Fibroblast of the aortic adventitia (primary cell): ENCODE data around the gene SOX9. TPM values are rescaled to one million over a fixed set of nuclear protein-coding genes. Genes with fewer than 3 reads are reported as not detected.
A peak's percentile ranks its signal among the peaks of the same experiment; 100 is the strongest.

ENCODE experiments used
- DNase-seq: peaks from one replicate; pipeline ENCODE4 v3.0.0-alpha.2; 2010; ENCODE audit warnings: low read depth
- H3K4me3 ChIP-seq: 2 replicates; pipeline ENCODE4 v1.5.1; 2011; ENCODE audit warnings: low read depth, mild to moderate bottlenecking, control low read depth, low read length, moderate library complexity
- total RNA-seq: library from RNA; depleted of rRNA; stranded (reverse); fragments of >200 nt; gene quantifications from 2 replicates; pipeline ENCODE4 v1.2.3, GENCODE V29; 2012; ENCODE audit warnings: low replicate concordance
- TF ChIP-seq, protein P1 (sequence below): IDR thresholded peaks from 2 replicates; pipeline ENCODE4 v1.5.1; 2011; ENCODE audit warnings: mild to moderate bottlenecking, low read length, control low read depth, inconsistent platforms; ENCODE audit not compliant: insufficient read depth

The SOX9 gene
- total RNA-seq, 1 donor = 2.1 TPM

DNA sequence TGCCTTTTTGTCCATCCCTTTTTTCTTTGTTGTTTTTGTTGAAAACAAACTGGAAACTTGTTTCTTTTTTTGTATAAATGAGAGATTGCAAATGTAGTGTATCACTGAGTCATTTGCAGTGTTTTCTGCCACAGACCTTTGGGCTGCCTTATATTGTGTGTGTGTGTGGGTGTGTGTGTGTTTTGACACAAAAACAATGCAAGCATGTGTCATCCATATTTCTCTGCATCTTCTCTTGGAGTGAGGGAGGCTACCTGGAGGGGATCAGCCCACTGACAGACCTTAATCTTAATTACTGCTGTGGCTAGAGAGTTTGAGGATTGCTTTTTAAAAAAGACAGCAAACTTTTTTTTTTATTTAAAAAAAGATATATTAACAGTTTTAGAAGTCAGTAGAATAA, 4.9 kb downstream of the SOX9 start:
- DNase-seq = no peak
- TF ChIP-seq, protein P1, sequence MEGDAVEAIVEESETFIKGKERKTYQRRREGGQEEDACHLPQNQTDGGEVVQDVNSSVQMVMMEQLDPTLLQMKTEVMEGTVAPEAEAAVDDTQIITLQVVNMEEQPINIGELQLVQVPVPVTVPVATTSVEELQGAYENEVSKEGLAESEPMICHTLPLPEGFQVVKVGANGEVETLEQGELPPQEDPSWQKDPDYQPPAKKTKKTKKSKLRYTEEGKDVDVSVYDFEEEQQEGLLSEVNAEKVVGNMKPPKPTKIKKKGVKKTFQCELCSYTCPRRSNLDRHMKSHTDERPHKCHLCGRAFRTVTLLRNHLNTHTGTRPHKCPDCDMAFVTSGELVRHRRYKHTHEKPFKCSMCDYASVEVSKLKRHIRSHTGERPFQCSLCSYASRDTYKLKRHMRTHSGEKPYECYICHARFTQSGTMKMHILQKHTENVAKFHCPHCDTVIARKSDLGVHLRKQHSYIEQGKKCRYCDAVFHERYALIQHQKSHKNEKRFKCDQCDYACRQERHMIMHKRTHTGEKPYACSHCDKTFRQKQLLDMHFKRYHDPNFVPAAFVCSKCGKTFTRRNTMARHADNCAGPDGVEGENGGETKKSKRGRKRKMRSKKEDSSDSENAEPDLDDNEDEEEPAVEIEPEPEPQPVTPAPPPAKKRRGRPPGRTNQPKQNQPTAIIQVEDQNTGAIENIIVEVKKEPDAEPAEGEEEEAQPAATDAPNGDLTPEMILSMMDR = no peak
- H3K4me3 ChIP-seq = no peak overlapping the region

DNA sequence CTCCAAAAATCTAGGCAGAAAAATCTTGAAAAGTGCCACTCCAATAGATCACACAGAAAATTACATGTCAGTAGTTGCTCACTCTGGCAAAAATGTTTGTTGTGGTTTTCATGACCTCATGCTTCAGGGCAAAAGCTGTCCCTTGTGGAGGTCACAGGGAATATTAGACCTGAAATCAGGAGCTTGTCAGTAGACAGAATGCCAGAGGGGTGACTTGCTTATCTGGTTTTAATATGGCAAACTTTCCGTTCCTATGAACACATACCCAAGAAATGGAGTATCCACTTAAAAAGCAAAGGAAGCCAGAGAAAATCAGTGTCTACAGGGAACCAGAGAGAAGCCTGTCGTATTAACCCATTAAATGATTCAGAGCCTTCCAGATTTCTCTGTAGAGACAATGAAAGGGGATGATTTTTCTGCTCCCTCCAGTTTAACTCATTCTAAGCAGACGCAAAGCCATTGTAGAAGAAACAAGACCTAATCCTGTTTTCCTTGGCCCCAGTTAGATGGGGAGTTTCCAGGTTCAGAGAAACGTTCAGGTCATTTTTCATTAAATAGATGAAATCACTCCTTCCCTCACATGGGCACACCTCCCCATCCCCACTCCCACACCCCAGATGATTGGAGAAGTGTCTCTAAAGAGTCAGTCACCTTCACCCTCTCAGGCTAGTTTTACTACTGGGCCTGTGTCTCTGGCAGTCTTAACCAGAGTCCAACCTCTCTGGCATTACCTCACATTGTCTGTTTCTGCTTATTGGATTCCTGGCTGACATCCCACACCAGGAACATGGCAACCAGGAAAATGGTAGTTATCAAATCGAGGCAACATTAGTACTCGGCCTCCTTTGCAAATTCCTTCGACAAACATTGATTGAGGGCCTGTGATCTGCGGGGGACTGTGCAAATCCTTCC, 6.0 kb downstream of the SOX9 start:
- DNase-seq = peak; percentile 38
- no peak overlapping the region for H3K4me3 ChIP-seq
- TF ChIP-seq, protein P1 = no peak

DNA sequence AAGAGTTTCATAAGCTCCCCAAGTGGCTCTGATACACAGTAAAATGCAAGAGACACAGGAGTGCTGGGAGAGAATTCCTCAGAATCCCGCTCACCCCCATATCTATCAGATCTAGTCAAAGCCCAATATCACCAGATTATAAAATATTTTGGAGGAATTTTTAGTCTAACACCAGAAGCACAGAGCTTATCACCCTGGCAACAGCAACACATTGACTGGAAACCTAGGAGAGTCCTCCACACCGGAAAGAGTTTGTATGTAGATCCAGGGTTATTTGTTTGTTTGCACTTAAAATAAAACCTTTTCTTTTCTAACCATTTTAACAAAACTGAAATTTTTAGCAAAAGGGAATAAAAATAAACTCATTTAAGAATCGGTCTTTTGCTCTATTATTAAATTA, 7.2 kb downstream of the SOX9 start:
- TF ChIP-seq, protein P1 = no peak
- DNase-seq = no peak

DNA sequence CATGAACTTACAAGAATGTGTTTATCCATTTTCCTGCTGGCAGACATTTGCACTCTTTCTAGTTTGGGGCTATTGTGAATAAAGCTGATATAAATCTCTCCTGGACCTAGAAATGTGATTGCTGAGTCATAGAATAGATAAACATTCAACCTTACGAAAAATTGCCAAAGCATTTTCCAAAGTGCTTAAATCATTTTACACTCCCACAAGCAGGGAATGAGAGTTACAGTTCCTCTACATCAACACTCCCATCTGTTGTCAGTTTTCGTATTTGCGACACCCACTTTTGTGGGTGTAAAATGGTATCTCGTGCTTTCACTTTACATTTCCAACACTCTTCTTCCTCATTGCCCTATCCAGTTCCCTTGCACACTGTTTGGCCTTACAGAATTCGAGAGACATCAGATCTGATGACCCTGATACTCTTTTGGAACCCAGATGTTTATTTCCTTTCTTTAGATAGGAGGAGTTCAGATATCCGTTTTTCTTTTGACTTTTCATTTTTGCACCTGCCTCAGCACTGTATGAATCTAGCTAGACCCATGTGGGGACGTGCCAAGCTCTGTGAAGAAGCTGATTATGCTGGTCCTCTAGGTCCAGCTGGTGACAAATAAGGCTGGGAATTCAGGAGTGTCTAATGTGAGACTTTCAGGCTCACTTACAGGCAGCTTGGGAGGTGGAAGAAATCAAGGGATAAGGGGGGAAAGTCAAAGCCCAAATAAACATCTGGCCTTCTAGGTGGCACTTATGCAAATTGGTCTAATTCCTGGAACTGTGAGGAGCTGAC, 14.0 kb downstream of the SOX9 start:
- DNase-seq = peak; percentile 75
- TF ChIP-seq, protein P1 = no peak
- no peak overlapping the region for H3K4me3 ChIP-seq

More for the DNA sequence above, 7.2 kb downstream of the SOX9 start:
- no peak overlapping the region for H3K4me3 ChIP-seq

DNA sequence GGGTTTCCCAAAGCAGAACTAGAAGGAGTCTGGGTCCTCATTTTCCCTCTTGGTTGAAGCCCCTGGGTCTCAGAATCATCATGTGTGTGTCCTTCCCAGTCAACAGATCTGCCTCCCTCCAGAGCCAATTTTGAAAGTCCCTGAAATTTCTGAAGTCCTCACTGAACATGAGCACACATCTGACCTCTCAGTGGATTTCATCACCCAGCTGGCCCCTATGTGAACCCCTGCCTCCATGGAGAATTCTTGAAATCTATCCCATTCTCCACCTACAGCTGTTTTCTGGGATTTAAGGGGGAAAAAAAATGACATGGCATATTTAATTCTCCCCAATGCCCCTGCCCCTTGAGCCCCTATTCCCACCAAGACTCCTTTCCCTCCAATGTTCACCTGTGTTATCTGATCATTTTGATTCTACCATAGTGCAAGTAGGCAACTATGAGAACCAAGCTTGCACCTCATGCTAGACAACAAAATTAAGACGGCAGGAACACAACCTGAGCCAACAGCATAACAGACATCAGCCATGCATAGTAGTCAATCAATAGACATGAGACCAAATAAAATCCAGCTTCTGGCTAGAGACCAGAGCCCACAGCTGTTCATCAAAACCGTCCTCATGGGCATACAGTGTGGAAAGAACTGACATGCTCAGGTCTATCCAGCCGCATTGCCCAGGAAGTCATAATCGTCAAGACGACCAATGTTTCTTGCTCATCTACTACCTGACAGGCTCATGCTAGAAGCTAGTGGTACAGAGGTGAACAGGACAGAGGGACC, 14.9 kb downstream of the SOX9 start:
- TF ChIP-seq, protein P1 = no peak
- DNase-seq = peak; percentile 42
- H3K4me3 ChIP-seq = no peak overlapping the region

DNA sequence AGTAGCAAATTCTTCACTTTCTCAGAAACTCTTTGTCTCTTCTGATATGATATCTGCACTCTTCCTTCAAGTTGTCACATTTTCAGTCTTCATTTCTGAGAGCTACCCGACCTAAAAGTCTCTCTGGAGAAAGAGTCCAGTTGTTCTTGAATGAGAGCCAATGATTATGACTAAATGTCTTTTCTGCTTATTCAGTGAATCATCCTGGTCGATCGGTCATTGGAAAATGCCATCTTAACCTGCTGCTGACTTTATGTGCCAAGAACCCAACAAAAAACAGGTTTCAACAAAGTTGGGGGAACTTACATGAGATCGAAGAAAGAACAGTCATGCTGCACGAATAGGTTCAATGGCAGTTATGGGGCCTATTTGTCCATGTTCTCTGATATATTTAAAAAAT, 15.9 kb downstream of the SOX9 start:
- TF ChIP-seq, protein P1 = no peak
- H3K4me3 ChIP-seq = no peak overlapping the region
- peak; percentile 35 for DNase-seq
